CD1c-positive myeloid dendritic cell (primary cell): ENCODE measurements around the gene PNN.
"Not testable (repeated sequence)": the region's sequence is repeated elsewhere in the genome, so short reads cannot be mapped to it uniquely, and the experiment has no call there.

Experiments used
- DNase-seq: peaks from one replicate; pipeline ENCODE4 v3.0.0-alpha.2; 2016; ENCODE audit errors: extremely low spot score

PNN gene

GRCh38 chr14:39181026-39181692 is 6.1 kb downstream of the PNN start:
- DNase-seq: no peak

GRCh38 chr14:39181693-39182047 is 6.6 kb downstream of the PNN start:
- DNase-seq: no peak

GRCh38 chr14:39182770-39183684 is 8.0 kb downstream of the PNN start:
- DNase-seq: no peak

- not testable (repeated sequence) for DNase-seq
Measured at GRCh38 chr14:39183685-39184003, 8.6 kb downstream of the PNN start.

- no peak for DNase-seq
Measured at GRCh38 chr14:39184628-39185255, 9.7 kb downstream of the PNN start.

GRCh38 chr14:39185256-39186049 is 10.4 kb downstream of the PNN start:
- DNase-seq: no peak

DNA sequence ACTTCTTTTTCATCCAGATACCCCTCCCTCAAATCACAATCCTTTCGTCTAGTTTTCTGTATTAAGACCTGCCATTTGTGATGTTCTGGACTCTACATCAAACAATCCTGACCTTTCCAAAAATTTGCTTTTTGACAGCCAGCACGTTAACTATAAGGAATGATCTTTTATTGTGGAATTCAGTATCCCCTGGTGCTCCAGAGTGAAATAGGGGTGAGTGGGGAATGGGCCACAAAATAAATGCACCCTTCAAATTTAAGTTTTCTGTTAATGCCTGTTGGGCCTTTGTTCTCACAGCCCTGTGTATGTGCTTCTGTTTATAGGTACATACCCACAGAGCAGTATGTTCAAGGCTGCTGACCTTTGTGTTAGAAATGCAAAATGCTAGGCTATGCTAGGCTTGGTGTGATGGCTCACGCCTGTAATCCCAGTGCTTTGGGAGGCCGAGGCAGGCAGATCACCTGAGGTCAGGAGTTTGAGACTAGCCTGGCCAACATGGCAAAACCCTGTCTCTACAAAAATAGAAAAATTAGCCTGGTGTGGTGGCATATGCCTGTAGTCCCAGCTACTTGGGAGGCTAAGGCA is 12.0 kb downstream of the PNN start:
- no peak for DNase-seq

GRCh38 chr14:39203659-39204606 is 28.9 kb downstream of the PNN start:
- no peak for DNase-seq

GRCh38 chr14:39207430-39207829 is 32.4 kb downstream of the PNN start:
- DNase-seq: not testable (repeated sequence)

GRCh38 chr14:39211109-39211741 is 36.2 kb downstream of the PNN start:
- no peak for DNase-seq

GRCh38 chr14:39212034-39212433 is 37.0 kb downstream of the PNN start:
- no peak for DNase-seq

DNA sequence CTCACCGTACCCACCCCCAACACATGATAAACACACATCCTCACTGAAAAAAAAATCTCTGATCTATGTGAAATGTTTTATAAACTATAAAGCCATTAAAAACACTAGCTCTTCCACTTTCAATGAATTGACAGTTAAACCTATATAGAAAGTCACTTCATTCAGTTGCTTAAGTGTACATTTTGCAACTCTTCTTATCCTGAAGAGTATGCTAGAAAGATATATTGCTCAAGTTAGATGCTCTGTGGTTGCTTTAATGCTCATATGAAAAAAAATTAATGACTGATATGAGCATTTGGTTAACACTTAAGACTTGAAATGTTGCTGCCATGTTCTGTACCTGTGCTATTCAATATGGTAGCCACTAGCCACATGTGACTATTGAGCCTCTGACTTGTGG is 37.6 kb downstream of the PNN start:
- DNase-seq: no peak

GRCh38 chr14:39217214-39217879 is 42.3 kb downstream of the PNN start:
- DNase-seq: no peak

- DNase-seq: no peak
Measured at GRCh38 chr14:39218171-39218769, 43.2 kb downstream of the PNN start.

DNA sequence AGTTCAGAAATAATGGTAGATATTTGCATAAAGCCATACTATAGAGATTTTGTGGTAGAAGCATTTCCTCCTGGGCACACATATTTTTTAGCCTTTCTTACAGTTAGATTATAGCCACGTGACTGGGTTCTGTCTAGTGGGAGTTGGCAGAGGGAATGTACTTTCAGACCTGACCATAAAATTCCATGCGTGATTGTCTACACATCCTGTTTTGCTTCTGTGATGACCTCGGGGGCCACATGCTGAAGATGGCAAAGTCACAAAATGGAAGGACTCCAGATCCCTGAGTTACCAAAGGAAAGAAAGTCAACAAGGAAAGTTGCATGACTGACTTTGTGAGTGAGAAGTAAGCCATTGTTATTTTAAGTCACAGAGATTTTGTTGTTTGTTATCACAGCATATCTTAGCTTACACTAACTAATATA is 44.0 kb downstream of the PNN start:
- DNase-seq: no peak

- DNase-seq: not testable (repeated sequence)
Measured at GRCh38 chr14:39220473-39220872, 45.4 kb downstream of the PNN start.

GRCh38 chr14:39228044-39228443 is 53.0 kb downstream of the PNN start:
- no peak for DNase-seq

GRCh38 chr14:39228509-39229221 is 53.6 kb downstream of the PNN start:
- DNase-seq: no peak

- DNase-seq: peak; percentile 11
Measured at GRCh38 chr14:39229222-39229543, 54.1 kb downstream of the PNN start.
